Aorta (tissue), 5 donors: ENCODE data around the gene TNS4. TPM values are rescaled to one million over a fixed set of nuclear protein-coding genes. Genes with fewer than 3 reads are reported as not detected.
A peak's percentile ranks its signal among the peaks of the same experiment; 100 is the strongest.

Experiments
- ATAC-seq: fragments of 200-7000 bp; cut with Tn5 transposase; one replicate; pipeline ENCODE4 v1.9.1; 2022; ENCODE audit warnings: moderate library complexity; ENCODE audit not compliant: low FRiP score
- DNase-seq, 2 donors: peaks; one replicate each; pipeline ENCODE4 v3.0.0-alpha.2; 2020
- H3K27ac ChIP-seq, 2 donors: one replicate each; pipeline ENCODE4 v1.5.1; 2013; ENCODE audit warnings: low read length in 2 of 2, mild to moderate bottlenecking in 2 of 2, moderate library complexity in 2 of 2, control low read depth in 1 of 2, inconsistent platforms in 1 of 2, low read depth in 1 of 2
- H3K27me3 ChIP-seq, 2 donors: one replicate each; pipeline ENCODE4 v1.6.1; 2013; ENCODE audit warnings: control low read depth in 1 of 2, low read length in 1 of 2, mild to moderate bottlenecking in 1 of 2, moderate library complexity in 1 of 2; ENCODE audit not compliant: insufficient read depth in 2 of 2, control insufficient read depth in 1 of 2
- H3K36me3 ChIP-seq, 2 donors: one replicate each; pipeline ENCODE4 v1.6.1; 2013; ENCODE audit warnings: control low read depth in 1 of 2, low read length in 1 of 2, mild to moderate bottlenecking in 1 of 2; ENCODE audit not compliant: insufficient read depth in 2 of 2, control insufficient read depth in 1 of 2
- H3K4me1 ChIP-seq, 2 donors: one replicate each; pipeline ENCODE4 v1.6.1; 2013; ENCODE audit warnings: low read length in 2 of 2, control low read depth in 1 of 2, mild to moderate bottlenecking in 1 of 2, moderate library complexity in 1 of 2; ENCODE audit not compliant: insufficient read depth in 2 of 2, control insufficient read depth in 1 of 2
- H3K4me3 ChIP-seq, 2 donors: one replicate each; pipeline ENCODE4 v1.5.1; 2013; ENCODE audit warnings: low read length in 2 of 2, control low read depth in 1 of 2, mild to moderate bottlenecking in 1 of 2
- H3K9me3 ChIP-seq: one replicate; pipeline ENCODE4 v1.6.1; 2013; ENCODE audit warnings: mild to moderate bottlenecking, low read length; ENCODE audit not compliant: control insufficient read depth
- WGBS, 2 donors: extraction: QIAGEN DNeasy Blood & Tissue Kit; methylation state at CpG; one replicate each; pipeline ENCODE4 v1.1.7; 2013; 5-methylcytosine and 5-hydroxymethylcytosine counted together
- intact Hi-C, 2 donors: fragments of 100-400 bp; cut with DNase I; formaldehyde crosslinking; loops; one replicate each; pipeline versions ENCODE4 v1.14.2 to v1.15.0; 2022
- polyA plus RNA-seq, 2 donors: library from polyadenylated mRNA; stranded (reverse); fragments of 200-250 nt; gene quantifications; one replicate each; pipeline ENCODE4 v1.2.3, GENCODE V29; 2013
- total RNA-seq, 2 donors: library from RNA; stranded (reverse); fragmentation: NEBNext Ultra II Directional; extraction: Animal tissue kit (Norgen Biotek cat#: 25700); gene quantifications; one replicate each; pipeline ENCODE4 v1.2.1, GENCODE V29; 2021
- donor health status: healthy with polysubstance abuse.
- donor health status: Bipolar disorder and iron deficiency.
- donor health status: DM: no; HTN: no; CAD: no.
- donor health status: DM: no; HTN: no; CAD: no.
- donor health status: DM: yes; HTN: yes; CAD: no.

The TNS4 gene
- total and polyA plus RNA-seq, 4 donors = 0.05 to 0.39 TPM; not detected in 2

DNA sequence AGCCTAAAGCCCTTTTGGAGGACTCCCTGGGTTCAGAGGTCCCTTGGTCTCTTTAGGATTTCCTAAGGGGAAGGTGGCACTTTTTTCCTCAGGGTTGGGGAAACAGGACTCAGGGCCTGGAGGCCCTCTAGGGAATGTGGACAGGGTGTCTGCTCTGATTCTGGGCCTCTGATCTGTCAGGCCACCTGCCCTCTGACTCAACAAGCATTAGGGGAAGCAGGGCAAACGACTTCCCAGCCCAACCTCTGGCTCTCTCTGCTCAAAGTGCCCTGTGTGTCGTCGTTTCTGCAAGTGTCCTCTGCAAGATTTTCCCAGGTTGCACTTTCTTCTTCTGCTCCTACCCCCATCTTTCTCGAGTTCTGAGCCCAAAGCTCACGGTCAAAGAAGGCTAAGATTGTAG lies 64.8 kb downstream of the TNS4 start:
- ATAC-seq (no peak), DNase-seq (peak; percentile 28 to 29)
- 19 to 25% methylated on average over 5 of the region's 5 CpGs for WGBS, 2 donors

DNA sequence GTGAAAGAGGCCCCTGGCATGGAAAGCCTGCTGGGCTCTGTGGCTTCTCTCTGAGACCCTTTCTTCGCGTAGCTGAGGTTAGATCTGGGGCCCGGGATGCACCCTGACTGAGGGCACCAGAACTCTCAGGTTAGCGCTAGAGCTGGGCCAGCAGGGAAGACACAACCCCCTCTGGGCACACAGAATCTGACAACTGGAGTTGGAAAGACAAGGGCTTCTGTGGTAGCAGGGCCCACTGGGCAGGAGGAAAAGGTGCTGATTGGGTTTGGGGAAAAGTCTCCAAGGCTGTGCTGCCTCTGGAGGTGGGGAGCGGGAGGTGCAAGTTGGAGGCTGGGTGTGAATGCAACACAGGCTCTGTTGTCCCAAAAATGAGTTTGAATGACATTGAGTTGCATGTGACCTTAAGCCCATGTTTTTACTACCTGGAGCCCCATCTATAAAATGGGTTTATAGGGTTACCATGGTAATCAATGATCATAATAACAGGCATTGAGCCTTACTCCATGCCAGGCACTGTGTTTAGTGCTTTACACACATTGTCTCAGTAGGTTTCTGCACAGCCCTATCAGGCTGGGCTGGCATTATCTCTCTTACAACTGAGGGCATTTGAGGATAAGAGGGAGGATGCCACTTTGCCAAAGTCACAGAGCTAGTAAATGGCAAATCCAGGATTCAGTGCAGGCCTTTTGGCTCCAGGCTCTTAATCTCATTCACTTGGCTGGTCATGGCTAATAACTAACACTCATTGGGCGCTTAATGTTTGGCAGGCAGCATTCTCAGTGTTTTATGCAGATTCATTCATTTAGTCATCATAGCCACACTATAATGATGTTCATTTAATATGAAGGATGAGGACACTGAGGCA lies 67.6 kb downstream of the TNS4 start:
- H3K36me3 ChIP-seq = no peaks in the 10 kb centered on the region
- H3K9me3 ChIP-seq = no peaks in the 10 kb centered on the region
- intact Hi-C loops = no loop called here
- no peaks in the 10 kb centered on the region for H3K4me1 ChIP-seq
- peak in 1 of 2 donors; percentile 75 for DNase-seq
- peak; percentile 36 for ATAC-seq
- no peak overlapping the region for H3K27ac ChIP-seq
- no peak overlapping the region for H3K4me3 ChIP-seq
- 88 to 91% methylated on average over 6 of the region's 6 CpGs for WGBS, 2 donors
- no peaks in the 10 kb centered on the region for H3K27me3 ChIP-seq

More for the DNA sequence above, 64.8 kb downstream of the TNS4 start:
- Histone ChIP-seq H3K36me3 (no peaks in the 10 kb centered on the region), H3K27ac (no peak overlapping the region), H3K27me3 (no peaks in the 10 kb centered on the region), H3K4me3 (no peak overlapping the region), H3K9me3 (no peaks in the 10 kb centered on the region), H3K4me1 (no peaks in the 10 kb centered on the region)
- intact Hi-C loops = no loop called here

DNA sequence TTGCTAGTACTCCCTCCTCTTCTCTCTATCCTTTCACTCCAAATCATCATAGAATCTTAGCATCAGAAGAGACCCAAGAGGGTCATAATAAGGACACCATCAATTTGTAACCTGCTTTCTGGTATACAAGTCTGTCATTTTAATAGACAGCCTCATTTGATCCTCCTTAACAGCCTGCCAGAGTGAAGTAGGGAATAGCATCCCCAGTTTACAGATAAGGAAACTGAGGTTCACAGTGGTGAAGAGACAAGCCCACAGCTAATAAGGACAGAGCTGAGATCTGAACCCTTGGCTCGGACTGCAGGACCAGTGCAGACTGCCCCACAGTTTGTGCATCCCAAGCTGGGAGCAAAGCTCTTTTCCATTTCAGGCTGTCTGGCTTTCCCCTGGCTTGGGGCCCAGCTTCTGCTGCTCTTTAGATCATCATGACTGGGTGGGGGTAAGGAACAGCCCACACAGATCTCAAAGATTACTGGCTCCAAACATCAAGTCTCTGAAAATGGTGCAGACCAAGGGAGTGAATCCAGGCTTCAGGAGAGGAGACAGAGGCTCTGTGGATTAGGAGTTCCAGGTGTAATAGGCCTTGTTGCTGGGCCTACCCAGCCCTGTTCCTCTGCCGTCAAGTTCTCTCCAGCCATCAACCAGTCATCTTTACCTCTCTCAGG lies 68.4 kb downstream of the TNS4 start:
- DNase-seq (peak; percentile 77 to 81), ATAC-seq (peak; percentile 65)
- Histone ChIP-seq H3K27ac (no peak overlapping the region), H3K27me3 (no peaks in the 10 kb centered on the region), H3K9me3 (no peaks in the 10 kb centered on the region), H3K36me3 (no peaks in the 10 kb centered on the region), H3K4me1 (no peaks in the 10 kb centered on the region), H3K4me3 (no peak overlapping the region)
- 34 to 35% methylated on average over 2 of the region's 2 CpGs for WGBS, 2 donors
- intact Hi-C loops = no loop called here

DNA sequence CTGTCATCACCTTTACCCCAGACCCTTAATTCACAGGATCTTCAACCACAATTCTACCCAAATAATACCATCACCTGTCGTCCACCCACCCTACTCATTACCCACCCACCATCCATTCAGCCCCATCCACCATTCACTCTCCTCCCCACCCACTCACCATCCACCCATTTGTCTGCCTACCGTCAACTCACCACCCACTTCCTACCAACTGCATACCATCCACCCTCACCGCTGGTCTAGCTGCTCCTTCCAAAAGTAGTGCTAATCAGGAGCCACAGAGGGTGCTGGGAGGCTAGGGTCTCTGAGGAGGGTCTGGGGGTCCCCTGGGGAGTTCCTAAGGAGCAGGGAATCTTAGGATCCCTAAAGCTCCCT lies 70.2 kb downstream of the TNS4 start:
- intact Hi-C loops = no loop called here
- 93 to 97% methylated on average over 3 of the region's 3 CpGs for WGBS, 2 donors

DNA sequence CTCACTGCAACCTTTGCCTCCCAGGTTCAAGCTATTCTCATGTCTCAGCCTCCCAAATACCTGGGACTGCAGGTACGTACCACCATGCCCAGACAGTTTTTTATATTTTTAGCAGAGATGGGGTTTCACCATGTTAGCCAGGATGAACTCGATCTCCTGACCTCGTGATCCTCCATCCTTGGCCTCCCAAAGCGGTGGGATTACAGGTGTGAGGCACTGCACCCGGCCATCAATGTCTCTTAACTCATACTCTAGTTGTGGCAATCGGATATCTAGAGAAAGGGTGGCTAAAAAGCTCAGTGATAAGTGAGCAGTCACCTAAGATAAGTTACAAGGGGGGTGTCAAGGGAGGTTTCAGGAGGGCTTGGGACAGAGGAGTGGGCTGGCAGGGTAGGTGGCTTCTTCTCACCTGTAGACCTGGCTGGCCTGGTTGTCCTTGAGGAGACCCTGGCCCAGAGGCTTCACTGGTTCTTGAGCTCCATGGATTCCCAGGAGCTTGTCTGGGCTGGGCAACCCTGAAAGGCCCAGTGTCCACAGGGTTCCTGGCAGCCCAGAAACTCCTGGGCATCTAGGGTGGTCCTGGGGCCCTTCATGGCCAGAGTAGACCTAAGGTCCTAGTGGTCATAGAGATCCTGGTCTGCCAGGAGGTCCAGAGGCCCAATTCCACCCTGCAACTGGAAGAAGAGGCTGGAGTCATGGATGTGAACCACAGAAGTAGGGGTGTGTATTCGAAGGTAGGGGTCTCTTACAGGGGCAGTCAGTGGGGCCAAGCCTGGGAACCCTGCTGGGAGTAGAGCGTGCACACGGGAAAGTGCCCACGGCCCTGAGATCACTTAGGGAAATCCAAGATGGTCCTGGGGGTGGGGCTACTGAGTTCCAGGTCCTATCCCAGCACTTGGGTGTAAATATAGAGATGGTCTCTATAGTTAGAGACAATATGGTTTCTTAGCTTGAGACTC lies 70.9 kb downstream of the TNS4 start:
- Histone ChIP-seq H3K4me3 (no peak overlapping the region), H3K9me3 (no peaks in the 10 kb centered on the region), H3K4me1 (no peaks in the 10 kb centered on the region), H3K27ac (no peak overlapping the region), H3K36me3 (no peaks in the 10 kb centered on the region), H3K27me3 (no peaks in the 10 kb centered on the region)
- DNase-seq (peak in 1 of 2 donors; percentile 38), ATAC-seq (no peak)
- intact Hi-C loops = no loop called here
- 95 to 96% methylated on average over 10 of the region's 10 CpGs for whole genome bisulfite sequencing, 2 donors

More for the DNA sequence above, 70.2 kb downstream of the TNS4 start:
- Histone ChIP-seq H3K27me3 (no peaks in the 10 kb centered on the region), H3K4me3 (no peak overlapping the region), H3K36me3 (no peaks in the 10 kb centered on the region), H3K9me3 (no peaks in the 10 kb centered on the region), H3K27ac (no peak overlapping the region), H3K4me1 (no peaks in the 10 kb centered on the region)
- ATAC-seq = no peak
- no peak for DNase-seq

DNA sequence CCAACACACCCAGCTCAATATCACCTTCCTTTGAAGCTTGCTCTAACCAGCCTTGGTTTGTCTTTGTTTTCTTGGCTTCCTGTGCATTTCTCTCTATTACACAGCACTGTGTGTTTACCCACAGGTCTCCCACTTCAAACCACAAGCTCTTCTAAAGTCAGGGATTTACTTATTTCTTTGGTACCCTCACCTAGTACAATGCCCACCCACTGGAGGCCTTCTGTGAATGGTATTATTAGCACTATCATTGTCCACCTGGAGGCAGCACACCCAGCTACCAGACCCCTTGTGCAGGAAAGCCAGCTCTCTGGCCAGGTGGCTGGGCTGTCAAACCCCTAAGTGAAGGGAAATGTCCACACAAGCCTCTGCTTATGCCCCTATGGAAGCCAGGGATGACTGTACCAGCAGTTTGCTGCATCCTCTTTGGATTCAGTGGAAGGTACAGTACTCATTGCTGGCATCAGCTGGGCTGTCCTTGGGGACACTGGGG lies 74.4 kb downstream of the TNS4 start:
- Histone ChIP-seq H3K27me3 (no peaks in the 10 kb centered on the region), H3K27ac (no peak overlapping the region), H3K4me1 (no peaks in the 10 kb centered on the region), H3K36me3 (no peaks in the 10 kb centered on the region), H3K4me3 (no peak overlapping the region), H3K9me3 (no peaks in the 10 kb centered on the region)
- intact Hi-C loops = no loop called here
- DNase-seq (no peak), ATAC-seq (no peak)

Other genes starting within 250 kb of the TNS4 start
- gene CDC6, start 213.7 kb downstream of the TNS4 start, total RNA-seq = 1 to 10 TPM; 1.7 to 2.5 TPM
- gene CDC6, start 213.7 kb downstream of the TNS4 start, polyA plus RNA-seq = 1 to 10 TPM in 1 of 2 donors, under 1 TPM in 1; 0.38 to 1.6 TPM
- 10 to 100 TPM; 52.7 to 88.3 TPM for gene RARA, start 192.4 kb downstream of the TNS4 start, total RNA-seq
- gene RARA, start 192.4 kb downstream of the TNS4 start, polyA plus RNA-seq = 10 to 100 TPM; 10.6 to 25.6 TPM
- 1 to 10 TPM; 1.8 to 2.2 TPM for gene GJD3, start 136.9 kb downstream of the TNS4 start, total RNA-seq
- gene GJD3, start 136.9 kb downstream of the TNS4 start, polyA plus RNA-seq = not detected
- 1 to 10 TPM; 1.8 to 4.4 TPM for gene TOP2A, start 83.7 kb downstream of the TNS4 start, total RNA-seq
- 1 to 10 TPM in 1 of 2 donors, under 1 TPM in 1; 0.25 to 2.1 TPM for gene TOP2A, start 83.7 kb downstream of the TNS4 start, polyA plus RNA-seq
- 1,000 to 10,000 TPM in 1 of 2 donors, 100 to 1,000 TPM in 1; 799 to 1,001 TPM for gene IGFBP4, start 58.2 kb downstream of the TNS4 start, total RNA-seq
- 100 to 1,000 TPM in 1 of 2 donors, 10 to 100 TPM in 1; 99.2 to 457 TPM for gene IGFBP4, start 58.2 kb downstream of the TNS4 start, polyA plus RNA-seq
- gene CCR7, start 63.8 kb upstream of the TNS4 start, total RNA-seq = under 1 TPM; 0.62 to 0.84 TPM
- gene CCR7, start 63.8 kb upstream of the TNS4 start, polyA plus RNA-seq = under 1 TPM; 0.08 to 0.13 TPM
- 10 to 100 TPM; 80.8 to 84.4 TPM for gene SMARCE1, start 146.2 kb upstream of the TNS4 start, total RNA-seq
- 10 to 100 TPM; 61.0 to 71.7 TPM for gene SMARCE1, start 146.2 kb upstream of the TNS4 start, polyA plus RNA-seq
- 1 to 10 TPM; 1.9 to 4.5 TPM for gene KRT222, start 163.6 kb upstream of the TNS4 start, total RNA-seq
- gene KRT222, start 163.6 kb upstream of the TNS4 start, polyA plus RNA-seq = not detected
- gene KRT24, start 202.1 kb upstream of the TNS4 start, total RNA-seq = not detected
- gene KRT24, start 202.1 kb upstream of the TNS4 start, polyA plus RNA-seq = under 1 TPM in 1 of 2 donors, not detected in 1; 0.25 TPM